K562 (cell line): ENCODE data around the gene ZFYVE27. TPM values are rescaled to one million over a fixed set of nuclear protein-coding genes. Genes with fewer than 3 reads are reported as not detected.

Experiments
- BCL6 ChIP-seq: fragments of 250-450 bp; sonication (Bioruptor Pico); IDR thresholded peaks from 2 replicates; pipeline ENCODE4 v1.4.0; 2020
- CTCFL ChIP-seq: IDR thresholded peaks from 2 replicates; pipeline ENCODE4 v1.6.1; 2011; ENCODE audit warnings: borderline replicate concordance, low read depth, mild to moderate bottlenecking, moderate library complexity, low read length; ENCODE audit not compliant: insufficient read depth, poor library complexity, severe bottlenecking
- DPF2 ChIP-seq: fragments of 450-650 bp; IDR thresholded peaks from 2 replicates; pipeline ENCODE4 v1.6.1; 2016
- EHMT2 ChIP-seq: fragments of 450-650 bp; IDR thresholded peaks from 2 replicates; pipeline ENCODE4 v1.6.1; 2018; ENCODE audit warnings: antibody characterized with exemption
- ELF2 ChIP-seq: fragments of 250-450 bp; sonication (Bioruptor Pico); IDR thresholded peaks from 2 replicates; pipeline ENCODE4 v1.5.0; 2021; ENCODE audit warnings: mild to moderate bottlenecking
- EWSR1 ChIP-seq: fragments of 450-650 bp; IDR thresholded peaks from 2 replicates; pipeline ENCODE4 v1.6.1; 2018; ENCODE audit warnings: borderline replicate concordance, mild to moderate bottlenecking, low read depth, moderate library complexity; ENCODE audit not compliant: partially characterized antibody
- EZH2 ChIP-seq: IDR thresholded peaks from 2 replicates; pipeline ENCODE4 v1.6.1; 2012; ENCODE audit warnings: low read depth, mild to moderate bottlenecking, inconsistent platforms, low read length, borderline replicate concordance
- IRF2 ChIP-seq: sonication (generic); formaldehyde crosslinking; IDR thresholded peaks from 2 replicates; pipeline ENCODE4 v1.8.1; 2022; ENCODE audit warnings: mild to moderate bottlenecking, missing genetic modification reagents
- JUNB ChIP-seq: fragments of 450-650 bp; formaldehyde crosslinking; conservative IDR thresholded peaks from 2 replicates; pipeline ENCODE4 v1.4.0; 2020; ENCODE audit warnings: mild to moderate bottlenecking
- KAT2B ChIP-seq: IDR thresholded peaks from one replicate; pipeline ENCODE4 v1.6.1; 2012; ENCODE audit warnings: low read depth, mild to moderate bottlenecking, control low read depth, inconsistent platforms, low read length, moderate library complexity
- KAT7 ChIP-seq: sonication (generic); formaldehyde crosslinking; IDR thresholded peaks from 2 replicates; pipeline ENCODE4 v1.8.0; 2022; ENCODE audit warnings: missing genetic modification reagents, mild to moderate bottlenecking, borderline replicate concordance
- KDM2B ChIP-seq: fragments of 250-450 bp; sonication (Bioruptor Pico); IDR thresholded peaks from 2 replicates; pipeline ENCODE4 v1.8.0; 2021; ENCODE audit warnings: mild to moderate bottlenecking, moderate library complexity
- MED1 ChIP-seq: sonication (generic); formaldehyde crosslinking; IDR thresholded peaks from 2 replicates; pipeline ENCODE4 v1.8.1; 2023; ENCODE audit warnings: missing genetic modification reagents, borderline replicate concordance
- MITF ChIP-seq: IDR thresholded peaks from 2 replicates; pipeline ENCODE4 v1.6.1; 2014; ENCODE audit warnings: antibody characterized with exemption
- MXI1 ChIP-seq: IDR thresholded peaks from 2 replicates; pipeline ENCODE4 v1.6.1; 2011; ENCODE audit warnings: low read depth, mild to moderate bottlenecking, improper control_type of control experiment, low read length
- PCBP2 ChIP-seq: fragments of 200-400 bp; formaldehyde crosslinking; IDR thresholded peaks from 2 replicates; pipeline ENCODE4 v1.6.1; 2018; ENCODE audit warnings: low read length, low read depth, mild to moderate bottlenecking, moderate library complexity; ENCODE audit not compliant: poor library complexity, severe bottlenecking
- SIN3A ChIP-seq, 2 experiments: fragments of 150-350 bp in 1 of 2; IDR thresholded peaks; 2 replicates each; pipeline ENCODE4 v1.6.1; 2011 to 2016; ENCODE audit warnings: borderline replicate concordance in 2 of 2, low read depth in 2 of 2, low read length in 2 of 2, mild to moderate bottlenecking in 2 of 2, moderate library complexity in 2 of 2; ENCODE audit not compliant: control insufficient read depth in 1 of 2
- SMC3 ChIP-seq: conservative IDR thresholded peaks from 2 replicates; pipeline ENCODE4 v1.6.1; 2011; ENCODE audit warnings: low read depth, low read length, improper control_type of control experiment; ENCODE audit not compliant: insufficient read depth
- TCFL5 ChIP-seq: fragments of 250-450 bp; sonication (Bioruptor Pico); conservative IDR thresholded peaks from 2 replicates; pipeline ENCODE4 v1.6.1; 2021; ENCODE audit warnings: mild to moderate bottlenecking, moderate library complexity, matching md5 sums
- ZBTB34 ChIP-seq: fragments of 250-450 bp; sonication (Bioruptor Pico); IDR thresholded peaks from 2 replicates; pipeline ENCODE4 v1.8.0; 2021; ENCODE audit warnings: mild to moderate bottlenecking, moderate library complexity
- ZC3H11A ChIP-seq: IDR thresholded peaks from 2 replicates; pipeline ENCODE4 v1.6.1; 2012; ENCODE audit warnings: low read depth, low read length, improper control_type of control experiment
- ZFP1 ChIP-seq: fragments of 450-650 bp; formaldehyde crosslinking; IDR thresholded peaks from 2 replicates; pipeline ENCODE4 v1.4.0; 2020; ENCODE audit warnings: mild to moderate bottlenecking, mixed read lengths
- ZNF165 ChIP-seq: fragments of 250-450 bp; sonication (Bioruptor Pico); IDR thresholded peaks from 2 replicates; pipeline ENCODE4 v1.4.0; 2020; ENCODE audit warnings: borderline replicate concordance
- ZNF3 ChIP-seq: fragments of 250-450 bp; sonication (Bioruptor Pico); IDR thresholded peaks from 2 replicates; pipeline ENCODE4 v1.5.0; 2021; ENCODE audit warnings: mild to moderate bottlenecking, moderate library complexity
- ZNF695 ChIP-seq: fragments of 450-650 bp; formaldehyde crosslinking; IDR thresholded peaks from 2 replicates; pipeline ENCODE4 v1.4.0; 2020; ENCODE audit warnings: mild to moderate bottlenecking, moderate library complexity
- ZNF696 ChIP-seq: fragments of 250-450 bp; sonication (Bioruptor Pico); conservative IDR thresholded peaks from 2 replicates; pipeline ENCODE4 v1.4.0; 2020; ENCODE audit warnings: mild to moderate bottlenecking, moderate library complexity
- polyA plus RNA-seq, 8 experiments: library from polyadenylated mRNA; depleted of rRNA in 4 of 8; stranded (reverse) in 5 of 8; unstranded in 3 of 8; fragments of >200 nt; fragmentation: Nextera tagmentation in 2 of 8; fragmentation: Illumina TruSeq in 1 of 8; extraction: Ambion mirVana in 2 of 8; extraction: Trizol in 1 of 8; gene quantifications; 2 replicates each; pipeline versions ENCODE4 v1.2.1 to v1.2.3, GENCODE V29; 2011 to 2014; ENCODE audit warnings: inconsistent platforms in 1 of 8, missing spikeins in 1 of 8
- total RNA-seq, 7 experiments: library from RNA; depleted of rRNA in 6 of 7; stranded (reverse); fragments of >200 nt in 6 of 7; fragmentation: Illumina TruSeq in 2 of 7; extraction: Trizol in 2 of 7; gene quantifications; 2 replicates each; pipeline versions ENCODE4 v1.2.1 to v1.2.3, GENCODE V29; 2011 to 2021; ENCODE audit warnings: low replicate concordance in 1 of 7

The ZFYVE27 gene
- total and polyA plus RNA-seq, 9 of the 15 experiments (the other 6 are each of a cell fraction or from before 2014, with no cell fraction given): 0.81 to 21.9 (median 15.3) TPM

GRCh38 chr10:97689559-97690020 is 47.3 kb upstream of the ZFYVE27 start (continued):
- TF ChIP-seq SMC3: no peak
- no peak for TF ChIP-seq IRF2
- TF ChIP-seq ZC3H11A: no peak
- TF ChIP-seq EHMT2: 0 out of 2 replicates have a peak, but pooled peaks have one; percentile 32
- no peak for TF ChIP-seq ZFP1 (CRISPR knock-in tag)
- no peak for TF ChIP-seq EZH2
- TF ChIP-seq ZNF696 (CRISPR knock-in tag): no peak
- TF ChIP-seq ZNF695 (CRISPR knock-in tag): no peak
- TF ChIP-seq ZNF165 (CRISPR knock-in tag): 0 out of 2 replicates have a peak, but pooled peaks have one; percentile 63
- TF ChIP-seq ZNF3 (CRISPR knock-in tag): no peak
- no peak for TF ChIP-seq DPF2
- TF ChIP-seq KDM2B (CRISPR knock-in tag): no peak
- TF ChIP-seq SIN3A (IDR thresholded peaks at IDR 0.05; ENCODE audit: borderline replicate concordance in 2 of 2, control insufficient read depth in 1 of 2, low read depth in 2 of 2, low read length in 2 of 2): no peak
- no peak for TF ChIP-seq ELF2 (CRISPR knock-in tag)
- 0 out of 2 replicates have a peak, but pooled peaks have one; percentile 26 for TF ChIP-seq KAT7 (CRISPR knock-in tag)
- TF ChIP-seq MXI1: no peak
- no peak for TF ChIP-seq EWSR1
- TF ChIP-seq TCFL5 (CRISPR knock-in tag): no peak
- TF ChIP-seq ZBTB34 (CRISPR knock-in tag): no peak
- TF ChIP-seq CTCFL: no peak
- TF ChIP-seq JUNB (CRISPR knock-in tag): no peak
- TF ChIP-seq KAT2B: no peak
- peak; percentile 74; the same call in 1 of the 2 replicates for TF ChIP-seq MITF
- TF ChIP-seq MED1 (CRISPR knock-in tag): no peak
- TF ChIP-seq BCL6 (CRISPR knock-in tag): 0 out of 2 replicates have a peak, but pooled peaks have one; percentile 35
- no peak for TF ChIP-seq PCBP2
